LNCaP clone FGC (cell line): Measurements from ENCODE around the gene CRYBG1.

ENCODE experiments used
- DNase-seq: peaks from one replicate; pipeline ENCODE4 v3.0.0-alpha.2; 2011; ENCODE audit warnings: low read depth
- H3K4me3 ChIP-seq: 2 replicates; pipeline ENCODE4 v1.5.1; 2011; ENCODE audit warnings: mild to moderate bottlenecking, low read depth, low read length, control low read depth
- TF ChIP-seq, protein P1 (sequence below): IDR thresholded peaks from 2 replicates; pipeline ENCODE4 v1.5.1; 2012; ENCODE audit warnings: mild to moderate bottlenecking; ENCODE audit not compliant: control insufficient read depth, insufficient read depth; ENCODE audit errors: extremely low read depth

Gene CRYBG1

GRCh38 chr6:106476331-106477105, 116.0 kb downstream of the CRYBG1 start:
- DNase-seq, result no peak
- TF ChIP-seq, protein P1, sequence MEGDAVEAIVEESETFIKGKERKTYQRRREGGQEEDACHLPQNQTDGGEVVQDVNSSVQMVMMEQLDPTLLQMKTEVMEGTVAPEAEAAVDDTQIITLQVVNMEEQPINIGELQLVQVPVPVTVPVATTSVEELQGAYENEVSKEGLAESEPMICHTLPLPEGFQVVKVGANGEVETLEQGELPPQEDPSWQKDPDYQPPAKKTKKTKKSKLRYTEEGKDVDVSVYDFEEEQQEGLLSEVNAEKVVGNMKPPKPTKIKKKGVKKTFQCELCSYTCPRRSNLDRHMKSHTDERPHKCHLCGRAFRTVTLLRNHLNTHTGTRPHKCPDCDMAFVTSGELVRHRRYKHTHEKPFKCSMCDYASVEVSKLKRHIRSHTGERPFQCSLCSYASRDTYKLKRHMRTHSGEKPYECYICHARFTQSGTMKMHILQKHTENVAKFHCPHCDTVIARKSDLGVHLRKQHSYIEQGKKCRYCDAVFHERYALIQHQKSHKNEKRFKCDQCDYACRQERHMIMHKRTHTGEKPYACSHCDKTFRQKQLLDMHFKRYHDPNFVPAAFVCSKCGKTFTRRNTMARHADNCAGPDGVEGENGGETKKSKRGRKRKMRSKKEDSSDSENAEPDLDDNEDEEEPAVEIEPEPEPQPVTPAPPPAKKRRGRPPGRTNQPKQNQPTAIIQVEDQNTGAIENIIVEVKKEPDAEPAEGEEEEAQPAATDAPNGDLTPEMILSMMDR, result no peak

GRCh38 chr6:106477146-106477545, 116.6 kb downstream of the CRYBG1 start:
- H3K4me3 ChIP-seq, result no peak overlapping the region
- DNase-seq, result no peak
- TF ChIP-seq, protein P1, result no peak

More at GRCh38 chr6:106476331-106477105, 116.0 kb downstream of the CRYBG1 start:
- H3K4me3 ChIP-seq, result no peak overlapping the region

DNA sequence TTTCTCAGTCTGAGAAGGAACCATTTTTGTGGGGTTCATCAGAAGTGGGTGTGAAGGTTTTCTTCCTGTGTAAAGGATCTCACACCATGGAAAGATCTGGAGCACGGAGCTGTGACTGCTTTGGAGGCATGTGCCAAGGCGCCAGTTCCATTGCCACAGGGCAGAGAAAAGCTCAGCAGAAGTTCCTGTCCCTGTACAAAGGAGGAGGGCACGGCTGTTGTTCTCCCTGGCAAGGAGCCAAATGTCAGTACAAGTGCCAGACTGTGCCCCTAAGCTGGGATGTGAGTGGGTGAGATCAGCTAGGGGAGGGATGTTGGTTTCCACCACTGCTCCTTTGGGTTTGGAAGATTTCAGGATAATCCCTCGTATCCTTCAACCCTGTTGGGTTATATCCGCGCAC, 117.3 kb downstream of the CRYBG1 start:
- TF ChIP-seq, protein P1, result no peak
- no peak for DNase-seq
- no peak overlapping the region for H3K4me3 ChIP-seq

DNA sequence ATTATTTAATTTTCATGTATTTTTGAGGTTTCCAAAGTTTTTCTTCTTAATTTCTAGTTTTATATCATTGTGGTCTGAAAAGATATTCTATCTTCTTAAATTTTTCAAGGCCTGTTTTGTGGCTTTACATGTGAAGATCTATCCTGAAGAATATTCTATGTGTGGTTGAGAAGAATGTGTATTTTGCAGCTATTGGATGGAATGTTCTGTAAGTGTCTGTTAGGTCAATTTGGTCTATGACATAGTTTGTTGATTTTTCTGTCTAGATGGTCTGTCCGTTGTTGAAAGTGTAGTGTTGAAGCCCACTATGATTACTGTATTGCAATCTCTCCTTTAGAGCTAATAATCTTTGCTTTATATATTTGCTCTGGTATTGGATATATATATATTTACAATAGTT, 125.7 kb downstream of the CRYBG1 start:
- H3K4me3 ChIP-seq, result no peak overlapping the region
- TF ChIP-seq, protein P1, result no peak
- no peak for DNase-seq

DNA sequence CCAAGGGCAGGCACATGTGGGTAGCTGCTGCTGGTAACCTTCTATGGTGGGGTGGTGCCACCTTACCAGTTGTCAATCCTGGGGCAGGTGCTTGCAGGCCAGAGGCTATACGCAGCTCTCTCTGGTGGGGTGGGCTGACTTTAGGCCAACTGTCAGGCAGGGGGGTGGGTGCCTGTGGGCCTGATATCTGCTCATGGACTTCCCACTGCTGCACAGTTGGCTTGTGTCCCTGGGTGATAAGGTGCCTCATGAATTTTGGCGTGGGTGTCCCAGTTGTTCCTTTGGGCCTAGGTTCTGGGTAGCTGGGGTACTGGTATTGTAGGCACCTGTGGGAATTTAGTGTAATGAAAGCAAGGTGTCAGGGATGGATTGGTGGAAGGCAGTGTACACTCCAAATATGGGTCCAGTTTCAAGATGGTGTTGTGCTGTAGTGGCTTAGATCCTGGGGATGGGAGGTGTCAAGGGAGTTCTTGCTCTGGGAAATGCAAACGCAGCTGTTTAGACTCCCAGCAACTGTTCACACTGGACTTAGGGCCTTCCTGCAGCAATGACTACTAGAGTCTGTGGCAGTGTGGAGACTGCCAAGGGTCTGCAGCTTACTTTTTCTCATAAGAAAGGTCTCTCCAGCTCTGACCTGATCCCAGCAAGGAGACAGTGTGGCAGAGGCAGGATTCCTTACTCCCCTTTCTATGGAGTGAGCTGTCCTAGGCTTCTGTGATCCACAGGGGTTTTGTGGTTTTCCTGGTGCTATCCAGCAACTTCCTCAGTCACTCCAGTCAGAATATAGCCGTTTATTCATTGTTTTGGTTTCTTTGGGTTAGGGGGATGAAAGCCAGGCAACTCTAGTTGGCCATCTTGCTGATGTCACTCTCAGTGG, 128.2 kb downstream of the CRYBG1 start:
- TF ChIP-seq, protein P1, result no peak
- no peak for DNase-seq
- H3K4me3 ChIP-seq, result no peak overlapping the region

GRCh38 chr6:106490030-106490429, 129.5 kb downstream of the CRYBG1 start:
- H3K4me3 ChIP-seq, result no peak overlapping the region
- TF ChIP-seq, protein P1, result no peak
- DNase-seq, result no peak
